GM12873 (cell line): Measurements from ENCODE around the gene VSTM5.

Experiments
- TF ChIP-seq, protein P1 (sequence below): IDR thresholded peaks from 2 replicates; pipeline ENCODE4 v1.5.1; 2012; ENCODE audit warnings: low read depth, mild to moderate bottlenecking, moderate library complexity, low read length, control low read depth; ENCODE audit not compliant: insufficient read depth; ENCODE audit errors: missing control alignments

The VSTM5 gene

GRCh38 chr11:93841446-93841845 lies 9.0 kb downstream of the VSTM5 start:
- TF ChIP-seq, protein P1, sequence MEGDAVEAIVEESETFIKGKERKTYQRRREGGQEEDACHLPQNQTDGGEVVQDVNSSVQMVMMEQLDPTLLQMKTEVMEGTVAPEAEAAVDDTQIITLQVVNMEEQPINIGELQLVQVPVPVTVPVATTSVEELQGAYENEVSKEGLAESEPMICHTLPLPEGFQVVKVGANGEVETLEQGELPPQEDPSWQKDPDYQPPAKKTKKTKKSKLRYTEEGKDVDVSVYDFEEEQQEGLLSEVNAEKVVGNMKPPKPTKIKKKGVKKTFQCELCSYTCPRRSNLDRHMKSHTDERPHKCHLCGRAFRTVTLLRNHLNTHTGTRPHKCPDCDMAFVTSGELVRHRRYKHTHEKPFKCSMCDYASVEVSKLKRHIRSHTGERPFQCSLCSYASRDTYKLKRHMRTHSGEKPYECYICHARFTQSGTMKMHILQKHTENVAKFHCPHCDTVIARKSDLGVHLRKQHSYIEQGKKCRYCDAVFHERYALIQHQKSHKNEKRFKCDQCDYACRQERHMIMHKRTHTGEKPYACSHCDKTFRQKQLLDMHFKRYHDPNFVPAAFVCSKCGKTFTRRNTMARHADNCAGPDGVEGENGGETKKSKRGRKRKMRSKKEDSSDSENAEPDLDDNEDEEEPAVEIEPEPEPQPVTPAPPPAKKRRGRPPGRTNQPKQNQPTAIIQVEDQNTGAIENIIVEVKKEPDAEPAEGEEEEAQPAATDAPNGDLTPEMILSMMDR: no peak

GRCh38 chr11:93840981-93841380 lies 9.4 kb downstream of the VSTM5 start:
- TF ChIP-seq, protein P1: no peak

DNA sequence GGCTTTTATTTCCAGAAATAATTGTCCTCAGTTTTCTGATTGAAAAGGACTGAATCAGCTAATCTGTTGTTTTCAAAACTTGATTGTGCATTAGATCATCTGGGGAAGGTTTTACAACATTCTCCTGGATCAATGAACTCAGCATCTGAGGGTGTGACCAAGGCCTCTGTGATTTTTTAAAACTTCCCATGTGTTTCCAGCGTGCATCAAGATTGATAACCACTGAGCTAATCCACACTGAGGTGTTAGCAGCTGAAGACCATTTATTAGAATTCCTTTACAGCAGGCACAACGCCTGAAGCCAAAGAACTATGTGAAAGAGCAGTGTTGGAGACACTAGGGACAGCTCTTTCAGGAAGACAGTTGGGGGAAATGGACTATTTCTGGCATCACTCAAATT lies 10.2 kb downstream of the VSTM5 start:
- TF ChIP-seq, protein P1: no peak

DNA sequence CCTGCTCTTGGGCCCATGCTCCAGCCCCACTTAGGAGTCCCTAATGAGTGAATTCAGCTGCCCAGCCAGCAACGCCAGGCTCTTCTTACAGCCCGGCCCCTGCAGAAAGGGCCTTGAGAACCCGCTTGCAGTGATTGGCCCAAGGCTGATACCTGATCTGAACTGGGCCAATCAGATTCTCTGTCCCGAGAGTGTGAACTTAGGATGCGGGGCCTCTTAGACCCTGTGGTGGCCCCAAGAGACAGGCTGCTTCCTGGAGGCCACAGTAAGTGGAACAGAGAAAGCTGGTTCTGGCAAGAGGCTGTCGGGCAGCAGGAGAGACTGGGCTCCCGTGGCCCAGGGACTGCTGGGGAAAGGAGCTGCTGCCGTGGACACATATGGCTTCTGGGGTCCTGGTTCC lies 11.5 kb downstream of the VSTM5 start:
- TF ChIP-seq, protein P1: no peak

GRCh38 chr11:93832780-93833179 lies 17.6 kb downstream of the VSTM5 start:
- TF ChIP-seq, protein P1: no peak

DNA sequence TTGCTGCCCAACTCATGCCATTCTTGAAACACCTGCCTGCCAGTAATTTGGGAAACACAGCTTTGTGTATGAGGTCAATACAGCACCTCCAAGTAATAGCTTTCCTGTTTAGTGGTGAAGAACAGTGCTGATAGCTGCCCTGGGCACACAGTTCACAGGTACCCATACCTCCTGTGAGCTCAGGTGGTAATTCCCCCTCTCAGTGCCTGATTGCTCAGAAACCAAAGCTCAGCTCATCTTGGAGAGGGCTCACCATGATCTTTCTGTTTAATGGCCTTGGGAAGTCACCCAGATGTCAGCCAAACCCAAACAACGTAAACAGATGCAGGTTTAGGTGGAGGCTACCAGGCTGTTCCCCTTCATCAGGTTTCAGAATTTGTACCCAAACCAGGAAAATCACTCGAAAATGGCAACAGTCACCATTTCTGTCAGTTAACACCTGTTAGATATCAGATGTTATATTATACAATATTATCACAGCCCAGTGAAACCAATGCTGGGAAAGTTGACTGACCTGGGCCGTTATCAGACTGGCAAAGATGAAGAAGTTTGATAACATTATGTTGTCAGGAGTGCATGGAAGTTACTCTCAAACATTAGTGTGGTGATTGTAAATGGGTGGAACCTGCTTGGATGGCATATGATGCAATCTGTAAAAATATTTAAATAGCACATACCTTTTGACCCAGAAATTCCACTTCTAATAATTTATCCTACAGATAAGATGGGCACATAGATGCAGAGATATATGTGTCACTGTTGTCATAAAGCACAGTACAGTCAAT lies 18.9 kb downstream of the VSTM5 start:
- TF ChIP-seq, protein P1: no peak

GRCh38 chr11:93829598-93829997 lies 20.8 kb downstream of the VSTM5 start:
- TF ChIP-seq, protein P1: no peak

DNA sequence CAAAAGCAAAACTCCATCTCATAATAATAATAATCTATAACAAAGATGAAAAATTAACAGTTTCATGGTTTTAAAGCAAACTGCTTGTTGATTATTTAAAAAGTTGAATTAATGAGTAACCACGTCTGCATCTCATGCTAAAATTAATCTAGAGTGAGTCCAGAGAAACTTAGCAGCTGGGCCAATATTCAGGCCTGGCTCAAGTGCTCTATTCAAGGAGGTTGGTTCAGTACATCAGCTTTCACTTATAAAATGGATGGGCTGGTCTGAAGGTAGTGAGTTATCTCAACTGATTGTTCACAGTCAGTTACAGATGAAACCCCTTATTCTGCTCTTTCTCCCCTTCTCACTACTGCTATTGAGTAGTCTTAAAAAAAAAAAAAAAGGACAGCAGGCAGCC lies 23.1 kb downstream of the VSTM5 start:
- TF ChIP-seq, protein P1: no peak
